ENCODE results near the gene TUSC2. TPM values are rescaled to one million over a fixed set of nuclear protein-coding genes. Genes with fewer than 3 reads are reported as not detected.

TUSC2 gene
- total and polyA plus RNA-seq, 2 of the 13 experiments (the other 11 are each of a cell fraction or from before 2014, with no cell fraction given) = 36.7 to 39.1 TPM

- TF ChIP-seq, protein P1, sequence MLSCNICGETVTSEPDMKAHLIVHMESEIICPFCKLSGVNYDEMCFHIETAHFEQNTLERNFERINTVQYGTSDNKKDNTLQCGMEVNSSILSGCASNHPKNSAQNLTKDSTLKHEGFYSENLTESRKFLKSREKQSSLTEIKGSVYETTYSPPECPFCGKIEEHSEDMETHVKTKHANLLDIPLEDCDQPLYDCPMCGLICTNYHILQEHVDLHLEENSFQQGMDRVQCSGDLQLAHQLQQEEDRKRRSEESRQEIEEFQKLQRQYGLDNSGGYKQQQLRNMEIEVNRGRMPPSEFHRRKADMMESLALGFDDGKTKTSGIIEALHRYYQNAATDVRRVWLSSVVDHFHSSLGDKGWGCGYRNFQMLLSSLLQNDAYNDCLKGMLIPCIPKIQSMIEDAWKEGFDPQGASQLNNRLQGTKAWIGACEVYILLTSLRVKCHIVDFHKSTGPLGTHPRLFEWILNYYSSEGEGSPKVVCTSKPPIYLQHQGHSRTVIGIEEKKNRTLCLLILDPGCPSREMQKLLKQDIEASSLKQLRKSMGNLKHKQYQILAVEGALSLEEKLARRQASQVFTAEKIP (CRISPR knock-in tag; IDR thresholded peaks at IDR 0.05; ENCODE audit: borderline replicate concordance) = no peak
- TF ChIP-seq ARNT (IDR thresholded peaks at IDR 0.05) (no peak), CC2D1A (CRISPR knock-in tag; IDR thresholded peaks at IDR 0.05) (0 out of 2 replicates have a peak, but pooled peaks have one; percentile 33), MYPOP (CRISPR knock-in tag; IDR thresholded peaks at IDR 0.05) (peak; percentile 83; the same call in 1 of the 2 replicates), ZNF790 (CRISPR knock-in tag; IDR thresholded peaks at IDR 0.05; ENCODE audit: borderline replicate concordance) (no peak), ZNF282 (IDR thresholded peaks at IDR 0.05; ENCODE audit: partially characterized antibody) (no peak), NR2F1 (CRISPR knock-in tag; IDR thresholded peaks at IDR 0.05) (peak in 1 of 2 experiments; percentile 30; a peak in 1 of 4 replicates), ZBTB33 (CRISPR knock-in tag; IDR thresholded peaks at IDR 0.05) (no peak; the same call in 1 of the 2 replicates), PTBP1 (IDR thresholded peaks at IDR 0.05; ENCODE audit: low read depth, low read length, poor library complexity, severe bottlenecking) (no peak), NCOA5 (CRISPR knock-in tag; IDR thresholded peaks at IDR 0.05) (no peak)
- TF ChIP-seq, protein P2, sequence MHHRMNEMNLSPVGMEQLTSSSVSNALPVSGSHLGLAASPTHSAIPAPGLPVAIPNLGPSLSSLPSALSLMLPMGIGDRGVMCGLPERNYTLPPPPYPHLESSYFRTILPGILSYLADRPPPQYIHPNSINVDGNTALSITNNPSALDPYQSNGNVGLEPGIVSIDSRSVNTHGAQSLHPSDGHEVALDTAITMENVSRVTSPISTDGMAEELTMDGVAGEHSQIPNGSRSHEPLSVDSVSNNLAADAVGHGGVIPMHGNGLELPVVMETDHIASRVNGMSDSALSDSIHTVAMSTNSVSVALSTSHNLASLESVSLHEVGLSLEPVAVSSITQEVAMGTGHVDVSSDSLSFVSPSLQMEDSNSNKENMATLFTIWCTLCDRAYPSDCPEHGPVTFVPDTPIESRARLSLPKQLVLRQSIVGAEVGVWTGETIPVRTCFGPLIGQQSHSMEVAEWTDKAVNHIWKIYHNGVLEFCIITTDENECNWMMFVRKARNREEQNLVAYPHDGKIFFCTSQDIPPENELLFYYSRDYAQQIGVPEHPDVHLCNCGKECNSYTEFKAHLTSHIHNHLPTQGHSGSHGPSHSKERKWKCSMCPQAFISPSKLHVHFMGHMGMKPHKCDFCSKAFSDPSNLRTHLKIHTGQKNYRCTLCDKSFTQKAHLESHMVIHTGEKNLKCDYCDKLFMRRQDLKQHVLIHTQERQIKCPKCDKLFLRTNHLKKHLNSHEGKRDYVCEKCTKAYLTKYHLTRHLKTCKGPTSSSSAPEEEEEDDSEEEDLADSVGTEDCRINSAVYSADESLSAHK (CRISPR knock-in tag; IDR thresholded peaks at IDR 0.05; ENCODE audit: borderline replicate concordance) = no peak
- TF ChIP-seq, protein P3, sequence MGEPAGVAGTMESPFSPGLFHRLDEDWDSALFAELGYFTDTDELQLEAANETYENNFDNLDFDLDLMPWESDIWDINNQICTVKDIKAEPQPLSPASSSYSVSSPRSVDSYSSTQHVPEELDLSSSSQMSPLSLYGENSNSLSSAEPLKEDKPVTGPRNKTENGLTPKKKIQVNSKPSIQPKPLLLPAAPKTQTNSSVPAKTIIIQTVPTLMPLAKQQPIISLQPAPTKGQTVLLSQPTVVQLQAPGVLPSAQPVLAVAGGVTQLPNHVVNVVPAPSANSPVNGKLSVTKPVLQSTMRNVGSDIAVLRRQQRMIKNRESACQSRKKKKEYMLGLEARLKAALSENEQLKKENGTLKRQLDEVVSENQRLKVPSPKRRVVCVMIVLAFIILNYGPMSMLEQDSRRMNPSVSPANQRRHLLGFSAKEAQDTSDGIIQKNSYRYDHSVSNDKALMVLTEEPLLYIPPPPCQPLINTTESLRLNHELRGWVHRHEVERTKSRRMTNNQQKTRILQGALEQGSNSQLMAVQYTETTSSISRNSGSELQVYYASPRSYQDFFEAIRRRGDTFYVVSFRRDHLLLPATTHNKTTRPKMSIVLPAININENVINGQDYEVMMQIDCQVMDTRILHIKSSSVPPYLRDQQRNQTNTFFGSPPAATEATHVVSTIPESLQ (CRISPR knock-in tag; conservative IDR thresholded peaks at IDR 0.05) = 0 out of 2 replicates have a peak, but pooled peaks have one; percentile 72
- TF ChIP-seq, protein P4, sequence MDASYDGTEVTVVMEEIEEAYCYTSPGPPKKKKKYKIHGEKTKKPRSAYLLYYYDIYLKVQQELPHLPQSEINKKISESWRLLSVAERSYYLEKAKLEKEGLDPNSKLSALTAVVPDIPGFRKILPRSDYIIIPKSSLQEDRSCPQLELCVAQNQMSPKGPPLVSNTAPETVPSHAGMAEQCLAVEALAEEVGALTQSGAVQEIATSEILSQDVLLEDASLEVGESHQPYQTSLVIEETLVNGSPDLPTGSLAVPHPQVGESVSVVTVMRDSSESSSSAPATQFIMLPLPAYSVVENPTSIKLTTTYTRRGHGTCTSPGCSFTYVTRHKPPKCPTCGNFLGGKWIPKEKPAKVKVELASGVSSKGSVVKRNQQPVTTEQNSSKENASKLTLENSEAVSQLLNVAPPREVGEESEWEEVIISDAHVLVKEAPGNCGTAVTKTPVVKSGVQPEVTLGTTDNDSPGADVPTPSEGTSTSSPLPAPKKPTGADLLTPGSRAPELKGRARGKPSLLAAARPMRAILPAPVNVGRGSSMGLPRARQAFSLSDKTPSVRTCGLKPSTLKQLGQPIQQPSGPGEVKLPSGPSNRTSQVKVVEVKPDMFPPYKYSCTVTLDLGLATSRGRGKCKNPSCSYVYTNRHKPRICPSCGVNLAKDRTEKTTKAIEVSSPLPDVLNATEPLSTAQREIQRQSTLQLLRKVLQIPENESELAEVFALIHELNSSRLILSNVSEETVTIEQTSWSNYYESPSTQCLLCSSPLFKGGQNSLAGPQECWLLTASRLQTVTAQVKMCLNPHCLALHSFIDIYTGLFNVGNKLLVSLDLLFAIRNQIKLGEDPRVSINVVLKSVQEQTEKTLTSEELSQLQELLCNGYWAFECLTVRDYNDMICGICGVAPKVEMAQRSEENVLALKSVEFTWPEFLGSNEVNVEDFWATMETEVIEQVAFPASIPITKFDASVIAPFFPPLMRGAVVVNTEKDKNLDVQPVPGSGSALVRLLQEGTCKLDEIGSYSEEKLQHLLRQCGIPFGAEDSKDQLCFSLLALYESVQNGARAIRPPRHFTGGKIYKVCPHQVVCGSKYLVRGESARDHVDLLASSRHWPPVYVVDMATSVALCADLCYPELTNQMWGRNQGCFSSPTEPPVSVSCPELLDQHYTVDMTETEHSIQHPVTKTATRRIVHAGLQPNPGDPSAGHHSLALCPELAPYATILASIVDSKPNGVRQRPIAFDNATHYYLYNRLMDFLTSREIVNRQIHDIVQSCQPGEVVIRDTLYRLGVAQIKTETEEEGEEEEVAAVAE (CRISPR knock-in tag; IDR thresholded peaks at IDR 0.05; ENCODE audit: borderline replicate concordance) = peak; percentile 82
These were observed 22.7 kb upstream of the TUSC2 start, which contains the start of the genes CYB561D2 and NPRL2 (continued) for GRCh38 chr3:50350527-50351322.

Data from HepG2 (cell line).